Upper lobe of right lung (tissue), 1 donor: Measurements from ENCODE around the gene ADAMTSL1. TPM values are rescaled to one million over a fixed set of nuclear protein-coding genes. Genes with fewer than 3 reads are reported as not detected.

Source experiments
- ATAC-seq: fragments of 200-7000 bp; cut with Tn5 transposase; one replicate; pipeline ENCODE4 v1.9.1; 2020; ENCODE audit warnings: mild to moderate bottlenecking, moderate library complexity
- DNase-seq: peaks from one replicate; pipeline ENCODE4 v3.0.0-alpha.2; 2020
- H3K27ac ChIP-seq: fragments of 200-600 bp; one replicate; pipeline ENCODE4 v1.8.0; 2022
- H3K27me3 ChIP-seq: fragments of 200-600 bp; one replicate; pipeline ENCODE4 v1.8.0; 2022; ENCODE audit warnings: mild to moderate bottlenecking
- H3K36me3 ChIP-seq: fragments of 200-600 bp; one replicate; pipeline ENCODE4 v1.8.0; 2022
- H3K4me1 ChIP-seq: fragments of 200-600 bp; one replicate; pipeline ENCODE4 v1.8.0; 2022
- H3K4me3 ChIP-seq: fragments of 200-600 bp; one replicate; pipeline ENCODE4 v1.8.0; 2022; ENCODE audit warnings: mild to moderate bottlenecking
- H3K9me3 ChIP-seq: fragments of 200-600 bp; one replicate; pipeline ENCODE4 v1.8.0; 2022
- intact Hi-C: fragments of 100-400 bp; cut with DNase I; formaldehyde crosslinking; loops from one replicate; pipeline ENCODE4 v1.11.0; 2022
- total RNA-seq: library from RNA; stranded (reverse); fragmentation: NEBNext Ultra II Directional; extraction: Animal tissue kit (Norgen Biotek cat#: 25700); gene quantifications from one replicate; pipeline ENCODE4 v1.2.1, GENCODE V29; 2021
- TF ChIP-seq, protein P1 (sequence below): fragments of 200-600 bp; IDR thresholded peaks from one replicate; pipeline ENCODE4 v1.8.0; 2022; ENCODE audit warnings: antibody characterized with exemption
- donor health status: DM: no; HTN: yes; CAD: no; lungs with severe emphysema.

ADAMTSL1 gene
- total RNA-seq, 1 donor from 2014 or later = 7.3 TPM

DNA sequence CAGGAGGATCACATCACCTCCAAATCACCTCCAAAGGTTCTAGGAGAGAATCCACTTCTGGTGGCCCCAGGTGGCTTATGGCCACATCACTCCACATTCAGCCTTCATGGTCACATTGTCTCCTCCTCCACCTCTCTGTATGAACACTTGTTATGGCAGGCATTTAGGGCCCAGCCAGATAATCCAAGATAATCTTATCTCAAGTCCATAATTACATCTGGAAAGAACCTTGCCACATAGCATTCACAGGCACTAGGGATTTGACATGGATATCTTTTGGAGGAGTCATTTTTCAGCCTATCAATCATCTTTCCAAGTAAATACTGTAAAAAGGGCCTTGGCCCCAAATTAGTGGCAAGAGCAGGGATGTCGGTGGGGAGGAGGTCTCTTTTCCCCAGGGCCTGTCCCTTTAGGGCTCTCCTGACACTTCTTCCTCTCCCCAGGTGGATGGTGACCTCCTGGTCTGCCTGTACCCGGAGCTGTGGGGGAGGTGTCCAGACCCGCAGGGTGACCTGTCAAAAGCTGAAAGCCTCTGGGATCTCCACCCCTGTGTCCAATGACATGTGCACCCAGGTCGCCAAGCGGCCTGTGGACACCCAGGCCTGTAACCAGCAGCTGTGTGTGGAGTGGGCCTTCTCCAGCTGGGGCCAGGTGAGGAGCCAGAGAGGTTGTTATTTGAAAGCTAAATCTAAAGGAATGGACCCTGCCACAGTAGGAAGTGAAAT is 418.2 kb downstream of the ADAMTSL1 start:
- Histone ChIP-seq H3K4me1 (no peaks in the 10 kb centered on the region), H3K9me3 (peaks cover 13% of the 10 kb centered on the region), H3K36me3 (no peaks in the 10 kb centered on the region), H3K27ac (no peak overlapping the region), H3K4me3 (no peak overlapping the region), H3K27me3 (no peaks in the 10 kb centered on the region)
- TF ChIP-seq, protein P1, sequence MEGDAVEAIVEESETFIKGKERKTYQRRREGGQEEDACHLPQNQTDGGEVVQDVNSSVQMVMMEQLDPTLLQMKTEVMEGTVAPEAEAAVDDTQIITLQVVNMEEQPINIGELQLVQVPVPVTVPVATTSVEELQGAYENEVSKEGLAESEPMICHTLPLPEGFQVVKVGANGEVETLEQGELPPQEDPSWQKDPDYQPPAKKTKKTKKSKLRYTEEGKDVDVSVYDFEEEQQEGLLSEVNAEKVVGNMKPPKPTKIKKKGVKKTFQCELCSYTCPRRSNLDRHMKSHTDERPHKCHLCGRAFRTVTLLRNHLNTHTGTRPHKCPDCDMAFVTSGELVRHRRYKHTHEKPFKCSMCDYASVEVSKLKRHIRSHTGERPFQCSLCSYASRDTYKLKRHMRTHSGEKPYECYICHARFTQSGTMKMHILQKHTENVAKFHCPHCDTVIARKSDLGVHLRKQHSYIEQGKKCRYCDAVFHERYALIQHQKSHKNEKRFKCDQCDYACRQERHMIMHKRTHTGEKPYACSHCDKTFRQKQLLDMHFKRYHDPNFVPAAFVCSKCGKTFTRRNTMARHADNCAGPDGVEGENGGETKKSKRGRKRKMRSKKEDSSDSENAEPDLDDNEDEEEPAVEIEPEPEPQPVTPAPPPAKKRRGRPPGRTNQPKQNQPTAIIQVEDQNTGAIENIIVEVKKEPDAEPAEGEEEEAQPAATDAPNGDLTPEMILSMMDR = no peak
- DNase-seq (no peak), ATAC-seq (no peak)
- intact Hi-C loops = no loop called here

DNA sequence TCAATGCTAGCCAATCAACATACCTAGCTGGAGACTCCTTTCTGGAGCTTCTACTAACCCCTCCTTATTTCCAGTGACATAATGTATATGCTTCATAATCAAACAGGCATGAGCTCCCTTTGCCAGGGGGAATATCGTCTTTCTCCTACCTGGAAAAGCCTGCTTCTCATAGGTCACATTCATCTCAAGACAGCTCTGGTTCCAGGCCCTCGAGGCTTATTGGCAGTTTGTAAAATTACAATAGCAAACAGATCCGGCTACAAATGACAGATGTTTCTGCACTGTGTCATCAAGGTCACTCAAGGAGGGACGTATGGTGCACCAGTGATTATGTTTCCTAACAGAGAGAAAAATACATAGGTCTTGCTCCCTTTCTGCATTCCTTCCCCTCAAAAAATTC is 419.1 kb downstream of the ADAMTSL1 start:
- TF ChIP-seq, protein P1 = no peak
- no peaks in the 10 kb centered on the region for H3K36me3 ChIP-seq
- H3K9me3 ChIP-seq = peaks cover 13% of the 10 kb centered on the region
- H3K27me3 ChIP-seq = no peaks in the 10 kb centered on the region
- DNase-seq (no peak), ATAC-seq (no peak)
- no peaks in the 10 kb centered on the region for H3K4me1 ChIP-seq
- intact Hi-C loops = no loop called here
- H3K4me3 ChIP-seq = no peak overlapping the region
- no peak overlapping the region for H3K27ac ChIP-seq

DNA sequence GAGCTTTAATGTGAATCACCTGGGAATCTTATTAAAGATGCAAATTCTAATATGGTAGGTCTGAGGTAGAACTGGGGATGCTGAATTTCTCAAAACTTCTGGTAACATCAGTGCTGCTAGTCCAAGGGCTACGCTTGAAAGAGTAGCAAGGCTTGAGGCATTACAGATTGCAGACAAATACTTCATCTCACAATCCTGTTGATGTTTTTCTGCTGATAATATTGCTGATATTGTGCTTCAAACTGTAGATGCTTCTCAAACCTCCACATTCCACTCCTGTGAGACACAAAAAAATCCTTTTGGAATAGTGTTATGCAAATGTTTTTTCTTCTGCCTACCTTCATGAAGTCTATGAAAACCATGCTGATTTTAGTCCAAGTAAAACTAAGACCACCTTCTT is 419.5 kb downstream of the ADAMTSL1 start:
- no peak overlapping the region for H3K27ac ChIP-seq

DNA sequence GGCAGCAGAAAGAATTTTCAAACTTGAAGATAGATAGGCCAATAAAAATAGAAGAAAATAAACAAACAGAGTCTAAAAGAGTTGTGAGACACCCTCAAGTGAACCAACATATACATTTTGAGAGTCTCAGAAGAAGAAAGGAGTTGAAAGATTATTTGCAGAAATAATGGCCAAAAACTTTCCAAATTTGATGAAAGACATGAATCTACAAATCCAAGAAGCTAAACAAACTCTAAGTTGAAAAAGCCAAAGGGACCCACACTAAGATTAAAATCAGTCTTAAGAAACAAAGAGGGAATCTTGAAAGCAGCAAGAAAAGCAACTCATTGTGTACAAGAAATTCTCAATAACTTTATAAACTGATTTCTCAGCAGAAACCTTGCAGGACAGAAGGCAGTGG is 422.1 kb downstream of the ADAMTSL1 start:
- DNase-seq = no peak
- intact Hi-C loops = no loop called here
- Histone ChIP-seq H3K4me3 (no peak overlapping the region), H3K9me3 (peaks cover 13% of the 10 kb centered on the region), H3K27me3 (no peaks in the 10 kb centered on the region), H3K4me1 (no peaks in the 10 kb centered on the region), H3K27ac (no peak overlapping the region), H3K36me3 (no peaks in the 10 kb centered on the region)
- TF ChIP-seq, protein P1 = no peak
- no peak for ATAC-seq

More for the DNA sequence above, 419.5 kb downstream of the ADAMTSL1 start:
- Histone ChIP-seq H3K4me3 (no peak overlapping the region), H3K27me3 (no peaks in the 10 kb centered on the region), H3K9me3 (peaks cover 13% of the 10 kb centered on the region), H3K36me3 (no peaks in the 10 kb centered on the region), H3K4me1 (no peaks in the 10 kb centered on the region)
- DNase-seq = no peak
- ATAC-seq = no peak
- intact Hi-C loops = no loop called here
- TF ChIP-seq, protein P1 = no peak

DNA sequence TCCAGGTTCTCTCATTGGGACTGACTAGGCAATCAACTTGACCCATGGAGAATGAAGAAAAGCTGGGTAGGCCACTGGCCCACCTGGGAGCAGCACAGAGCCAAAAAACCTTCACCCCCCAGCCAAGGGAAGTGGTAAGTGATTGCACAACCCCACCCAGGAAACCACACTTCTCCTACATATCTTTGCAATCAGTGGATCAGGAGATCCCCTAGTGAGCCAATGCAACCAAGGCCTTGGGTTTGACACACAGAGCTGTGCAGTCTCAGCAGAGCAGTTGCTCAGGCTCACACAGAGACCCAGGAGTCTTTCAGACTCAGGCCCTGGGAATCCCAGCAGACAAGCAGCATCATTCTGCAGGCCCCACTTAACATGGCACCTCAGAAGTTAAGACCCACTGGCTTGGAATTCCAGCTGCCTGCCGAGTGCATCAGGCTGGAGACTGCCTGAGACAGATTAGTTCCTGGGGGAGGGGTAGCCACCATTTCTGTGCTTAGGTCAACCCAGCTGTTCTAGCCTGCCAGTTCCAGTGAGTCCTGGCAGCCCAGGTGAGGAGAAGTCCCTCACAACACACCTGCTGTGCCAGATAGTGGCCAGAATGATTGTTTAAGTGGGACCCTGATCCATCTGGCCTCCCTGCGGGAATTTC is 422.7 kb downstream of the ADAMTSL1 start:
- ATAC-seq (no peak), DNase-seq (no peak)
- peaks cover 13% of the 10 kb centered on the region for H3K9me3 ChIP-seq
- no peaks in the 10 kb centered on the region for H3K36me3 ChIP-seq
- no peak overlapping the region for H3K4me3 ChIP-seq
- no peaks in the 10 kb centered on the region for H3K27me3 ChIP-seq
- intact Hi-C loops = no loop called here
- no peak overlapping the region for H3K27ac ChIP-seq
- TF ChIP-seq, protein P1 = no peak
- H3K4me1 ChIP-seq = no peaks in the 10 kb centered on the region
